OCI-LY1 (cell line): ENCODE measurements around the gene HIC2.
"Not testable (repeated sequence)": the region's sequence is repeated elsewhere in the genome, so short reads cannot be mapped to it uniquely, and the experiment has no call there.

Experiments used
- EZH2 ChIP-seq: fragments of 200-600 bp; sonication (generic), shearing (Covaris generic); IDR thresholded peaks from 2 replicates; pipeline ENCODE4 v1.8.0; 2017; ENCODE audit warnings: borderline replicate concordance, mixed run types, mild to moderate bottlenecking, antibody characterized with exemption, low read length, moderate library complexity, mixed read lengths
- TF ChIP-seq, protein P1 (sequence below): fragments of 200-600 bp; sonication (generic), shearing (Covaris generic); IDR thresholded peaks from 2 replicates; pipeline ENCODE4 v1.5.1; 2017; ENCODE audit warnings: mild to moderate bottlenecking, antibody characterized with exemption, low read length, moderate library complexity, mixed read lengths

DNA sequence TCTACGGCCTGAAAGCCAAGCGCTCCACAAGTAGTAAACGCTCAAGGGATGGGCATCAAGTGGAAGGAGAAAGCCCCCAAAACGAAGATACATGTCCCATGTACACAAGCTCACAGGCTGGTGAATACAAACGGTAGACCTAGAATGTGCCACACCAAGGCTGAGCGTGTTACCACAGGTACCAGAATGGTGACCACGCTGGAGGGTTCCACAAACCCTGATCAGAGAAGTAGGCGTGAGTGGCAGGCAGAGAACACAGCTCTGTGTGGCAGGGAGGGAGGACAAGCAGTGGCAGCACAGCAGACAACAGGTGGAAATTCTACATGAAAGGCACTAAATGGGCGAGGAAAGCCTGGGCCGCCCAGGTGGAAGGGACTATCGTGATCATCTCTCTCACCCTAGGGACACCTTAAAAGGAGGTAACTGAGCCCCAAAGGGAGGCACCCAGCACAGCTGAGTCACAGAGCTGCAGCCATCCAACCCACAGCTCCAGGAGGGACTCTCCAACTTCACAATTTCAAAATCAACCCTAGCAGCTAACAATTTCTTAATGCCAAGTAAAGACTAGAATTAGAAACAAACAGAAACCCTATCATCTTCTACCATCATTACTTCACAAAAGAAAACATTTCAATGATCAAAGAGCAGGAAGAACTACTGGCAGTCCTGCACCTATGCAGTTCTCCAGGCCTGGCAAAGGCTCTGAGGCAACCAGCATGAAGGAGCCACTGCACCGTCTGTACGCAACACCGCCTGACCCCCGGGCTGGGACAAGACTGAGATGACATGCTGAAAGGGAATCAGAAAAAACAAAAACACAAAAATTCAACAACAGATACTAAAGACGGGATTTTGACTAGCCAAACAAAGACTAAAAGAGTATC lies 82.7 kb downstream of the HIC2 start:
- TF ChIP-seq EZH2, result not testable (repeated sequence)
- TF ChIP-seq, protein P1, sequence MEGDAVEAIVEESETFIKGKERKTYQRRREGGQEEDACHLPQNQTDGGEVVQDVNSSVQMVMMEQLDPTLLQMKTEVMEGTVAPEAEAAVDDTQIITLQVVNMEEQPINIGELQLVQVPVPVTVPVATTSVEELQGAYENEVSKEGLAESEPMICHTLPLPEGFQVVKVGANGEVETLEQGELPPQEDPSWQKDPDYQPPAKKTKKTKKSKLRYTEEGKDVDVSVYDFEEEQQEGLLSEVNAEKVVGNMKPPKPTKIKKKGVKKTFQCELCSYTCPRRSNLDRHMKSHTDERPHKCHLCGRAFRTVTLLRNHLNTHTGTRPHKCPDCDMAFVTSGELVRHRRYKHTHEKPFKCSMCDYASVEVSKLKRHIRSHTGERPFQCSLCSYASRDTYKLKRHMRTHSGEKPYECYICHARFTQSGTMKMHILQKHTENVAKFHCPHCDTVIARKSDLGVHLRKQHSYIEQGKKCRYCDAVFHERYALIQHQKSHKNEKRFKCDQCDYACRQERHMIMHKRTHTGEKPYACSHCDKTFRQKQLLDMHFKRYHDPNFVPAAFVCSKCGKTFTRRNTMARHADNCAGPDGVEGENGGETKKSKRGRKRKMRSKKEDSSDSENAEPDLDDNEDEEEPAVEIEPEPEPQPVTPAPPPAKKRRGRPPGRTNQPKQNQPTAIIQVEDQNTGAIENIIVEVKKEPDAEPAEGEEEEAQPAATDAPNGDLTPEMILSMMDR, result not testable (repeated sequence)
